ENCODE results near the gene ANKRD11. TPM values are rescaled to one million over a fixed set of nuclear protein-coding genes. Genes with fewer than 3 reads are reported as not detected.

The ANKRD11 gene
- total RNA-seq, 1 experiment from 2014 or later = 266 TPM

DNA sequence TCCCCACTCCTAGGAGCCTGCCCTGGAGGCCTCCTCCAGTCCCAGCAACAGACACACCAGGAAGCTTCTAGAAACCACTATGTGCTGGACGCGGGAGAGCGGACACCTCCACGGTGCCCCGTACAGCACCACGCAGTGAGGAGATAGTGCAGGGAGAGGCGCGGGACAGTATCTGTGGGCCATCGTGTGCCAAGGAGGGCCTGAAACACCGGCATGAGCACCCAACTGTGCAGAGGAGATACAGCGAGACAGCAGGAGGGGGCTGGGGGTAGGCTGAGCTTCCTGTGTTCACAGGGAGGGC is 215.1 kb downstream of the ANKRD11 start (continued):
- TF ChIP-seq, protein P1, sequence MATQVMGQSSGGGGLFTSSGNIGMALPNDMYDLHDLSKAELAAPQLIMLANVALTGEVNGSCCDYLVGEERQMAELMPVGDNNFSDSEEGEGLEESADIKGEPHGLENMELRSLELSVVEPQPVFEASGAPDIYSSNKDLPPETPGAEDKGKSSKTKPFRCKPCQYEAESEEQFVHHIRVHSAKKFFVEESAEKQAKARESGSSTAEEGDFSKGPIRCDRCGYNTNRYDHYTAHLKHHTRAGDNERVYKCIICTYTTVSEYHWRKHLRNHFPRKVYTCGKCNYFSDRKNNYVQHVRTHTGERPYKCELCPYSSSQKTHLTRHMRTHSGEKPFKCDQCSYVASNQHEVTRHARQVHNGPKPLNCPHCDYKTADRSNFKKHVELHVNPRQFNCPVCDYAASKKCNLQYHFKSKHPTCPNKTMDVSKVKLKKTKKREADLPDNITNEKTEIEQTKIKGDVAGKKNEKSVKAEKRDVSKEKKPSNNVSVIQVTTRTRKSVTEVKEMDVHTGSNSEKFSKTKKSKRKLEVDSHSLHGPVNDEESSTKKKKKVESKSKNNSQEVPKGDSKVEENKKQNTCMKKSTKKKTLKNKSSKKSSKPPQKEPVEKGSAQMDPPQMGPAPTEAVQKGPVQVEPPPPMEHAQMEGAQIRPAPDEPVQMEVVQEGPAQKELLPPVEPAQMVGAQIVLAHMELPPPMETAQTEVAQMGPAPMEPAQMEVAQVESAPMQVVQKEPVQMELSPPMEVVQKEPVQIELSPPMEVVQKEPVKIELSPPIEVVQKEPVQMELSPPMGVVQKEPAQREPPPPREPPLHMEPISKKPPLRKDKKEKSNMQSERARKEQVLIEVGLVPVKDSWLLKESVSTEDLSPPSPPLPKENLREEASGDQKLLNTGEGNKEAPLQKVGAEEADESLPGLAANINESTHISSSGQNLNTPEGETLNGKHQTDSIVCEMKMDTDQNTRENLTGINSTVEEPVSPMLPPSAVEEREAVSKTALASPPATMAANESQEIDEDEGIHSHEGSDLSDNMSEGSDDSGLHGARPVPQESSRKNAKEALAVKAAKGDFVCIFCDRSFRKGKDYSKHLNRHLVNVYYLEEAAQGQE (IDR thresholded peaks at IDR 0.05; ENCODE audit: low read depth) = no peak
- no peak for TF ChIP-seq FOSL1 (IDR thresholded peaks at IDR 0.05; ENCODE audit: low read depth)
- no peak for TF ChIP-seq EZH2phosphoT487 (IDR thresholded peaks at IDR 0.05; ENCODE audit: borderline replicate concordance)
- TF ChIP-seq SP1 (IDR thresholded peaks at IDR 0.05; ENCODE audit: low read depth) = no peak
- no peak for TF ChIP-seq EGR1 (IDR thresholded peaks at IDR 0.05; ENCODE audit: low read depth)

DNA sequence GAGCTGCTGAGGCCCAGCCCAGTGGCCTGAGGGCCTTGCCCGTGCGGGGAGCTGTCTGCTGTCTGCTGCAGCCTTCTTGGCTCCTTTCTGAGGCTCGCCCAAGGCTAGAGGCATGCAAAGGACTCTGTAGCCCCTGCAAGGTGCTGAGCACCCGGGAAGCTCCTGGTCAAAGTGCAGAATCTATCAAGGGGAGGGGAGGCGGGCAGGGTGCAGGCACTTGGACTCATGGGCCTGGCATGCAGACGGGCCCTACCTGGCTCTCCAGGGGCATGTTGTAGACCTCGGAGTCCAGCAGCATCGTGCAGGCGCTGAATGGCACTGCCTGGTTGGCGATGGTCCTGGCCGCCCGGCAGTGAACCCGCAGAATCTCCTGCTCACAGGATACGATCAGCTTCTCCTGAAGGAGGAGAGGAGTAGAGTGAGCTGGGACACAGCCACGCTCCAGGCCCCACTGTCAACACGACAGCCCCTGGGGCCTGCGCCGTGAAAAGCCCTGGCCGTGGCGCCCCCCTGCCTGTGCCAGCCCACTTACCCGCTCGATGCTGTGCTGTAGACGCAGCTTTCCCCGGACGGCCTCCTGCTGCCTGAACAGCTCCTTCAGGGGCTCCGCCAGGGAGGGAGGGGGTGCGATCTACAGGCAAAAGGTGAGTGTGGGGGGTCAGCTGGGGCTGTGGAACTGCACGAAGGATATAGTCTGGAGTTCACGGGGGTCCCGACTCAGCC is 215.6 kb downstream of the ANKRD11 start:
- no peaks in the 10 kb centered on the region for H4K20me1 ChIP-seq (ENCODE audit: insufficient read depth)
- no peaks in the 10 kb centered on the region for H3K27me3 ChIP-seq (ENCODE audit: insufficient read depth, low read length)
- no peak overlapping the region for H3K9ac ChIP-seq (ENCODE audit: low read length)
- H3K4me3 ChIP-seq (replicated peaks in 1 of 2; ENCODE audit: low read depth in 1 of 2, low read length in 2 of 2) = no peak overlapping the region
- ChIA-PET RAD21 (ENCODE audit: low non-redundant PET in 1 of 2, low total read pairs in 2 of 2, uncharacterized antibody in 2 of 2, unreplicated experiment in 2 of 2) (no interaction called here), CTCF (no interaction called here), POLR2A (no interaction called here)
- intact Hi-C loops (cut with micrococcal nuclease) = no loop called here
- peaks cover 0 to 9% of the 10 kb centered on the region in 2 experiments; a peak in 3 of 4 replicates for H3K4me1 ChIP-seq (ENCODE audit: control insufficient read depth in 1 of 2, insufficient read depth in 2 of 2, low read length in 2 of 2)
- peak overlapping the region; percentile 10; the same call in 1 of the 2 replicates for H3K27ac ChIP-seq (ENCODE audit: low read depth, low read length)
- no peak overlapping the region for H3K4me2 ChIP-seq (ENCODE audit: low read length)
- ATAC-seq (no peak), DNase-seq (ENCODE audit: low read depth, low spot score) (no peak)
- no peaks in the 10 kb centered on the region for H3K9me3 ChIP-seq (ENCODE audit: control insufficient read depth in 1 of 2, insufficient read depth in 1 of 2, low read depth in 1 of 2, low read length in 2 of 2)
- TF ChIP-seq, protein P2, sequence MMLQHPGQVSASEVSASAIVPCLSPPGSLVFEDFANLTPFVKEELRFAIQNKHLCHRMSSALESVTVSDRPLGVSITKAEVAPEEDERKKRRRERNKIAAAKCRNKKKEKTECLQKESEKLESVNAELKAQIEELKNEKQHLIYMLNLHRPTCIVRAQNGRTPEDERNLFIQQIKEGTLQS (IDR thresholded peaks at IDR 0.05) = no peak
- TF ChIP-seq SRF (IDR thresholded peaks at IDR 0.05; ENCODE audit: low read depth) (no peak), YY1 (IDR thresholded peaks at IDR 0.05; ENCODE audit: extremely low read depth, insufficient replicate concordance, low read depth, low read length) (no peak), ZFX (IDR thresholded peaks at IDR 0.05) (no peak), FOSL1 (IDR thresholded peaks at IDR 0.05; ENCODE audit: low read depth) (no peak), POLR2AphosphoS5 (IDR thresholded peaks at IDR 0.05; ENCODE audit: low read depth, low read length) (no peak), EZH2 (IDR thresholded peaks at IDR 0.05) (no peak), CEBPB (IDR thresholded peaks at IDR 0.05; ENCODE audit: low read depth) (no peak), ELF1 (IDR thresholded peaks at IDR 0.05; ENCODE audit: borderline replicate concordance, low read depth) (no peak), JUND (IDR thresholded peaks at IDR 0.05) (no peak), SP1 (IDR thresholded peaks at IDR 0.05; ENCODE audit: low read depth) (no peak)
- TF ChIP-seq, protein P3, sequence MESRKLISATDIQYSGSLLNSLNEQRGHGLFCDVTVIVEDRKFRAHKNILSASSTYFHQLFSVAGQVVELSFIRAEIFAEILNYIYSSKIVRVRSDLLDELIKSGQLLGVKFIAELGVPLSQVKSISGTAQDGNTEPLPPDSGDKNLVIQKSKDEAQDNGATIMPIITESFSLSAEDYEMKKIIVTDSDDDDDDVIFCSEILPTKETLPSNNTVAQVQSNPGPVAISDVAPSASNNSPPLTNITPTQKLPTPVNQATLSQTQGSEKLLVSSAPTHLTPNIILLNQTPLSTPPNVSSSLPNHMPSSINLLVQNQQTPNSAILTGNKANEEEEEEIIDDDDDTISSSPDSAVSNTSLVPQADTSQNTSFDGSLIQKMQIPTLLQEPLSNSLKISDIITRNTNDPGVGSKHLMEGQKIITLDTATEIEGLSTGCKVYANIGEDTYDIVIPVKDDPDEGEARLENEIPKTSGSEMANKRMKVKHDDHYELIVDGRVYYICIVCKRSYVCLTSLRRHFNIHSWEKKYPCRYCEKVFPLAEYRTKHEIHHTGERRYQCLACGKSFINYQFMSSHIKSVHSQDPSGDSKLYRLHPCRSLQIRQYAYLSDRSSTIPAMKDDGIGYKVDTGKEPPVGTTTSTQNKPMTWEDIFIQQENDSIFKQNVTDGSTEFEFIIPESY (IDR thresholded peaks at IDR 0.05; ENCODE audit: extremely low read depth, insufficient replicate concordance, low read length) = no peak
- TF ChIP-seq, protein P4, sequence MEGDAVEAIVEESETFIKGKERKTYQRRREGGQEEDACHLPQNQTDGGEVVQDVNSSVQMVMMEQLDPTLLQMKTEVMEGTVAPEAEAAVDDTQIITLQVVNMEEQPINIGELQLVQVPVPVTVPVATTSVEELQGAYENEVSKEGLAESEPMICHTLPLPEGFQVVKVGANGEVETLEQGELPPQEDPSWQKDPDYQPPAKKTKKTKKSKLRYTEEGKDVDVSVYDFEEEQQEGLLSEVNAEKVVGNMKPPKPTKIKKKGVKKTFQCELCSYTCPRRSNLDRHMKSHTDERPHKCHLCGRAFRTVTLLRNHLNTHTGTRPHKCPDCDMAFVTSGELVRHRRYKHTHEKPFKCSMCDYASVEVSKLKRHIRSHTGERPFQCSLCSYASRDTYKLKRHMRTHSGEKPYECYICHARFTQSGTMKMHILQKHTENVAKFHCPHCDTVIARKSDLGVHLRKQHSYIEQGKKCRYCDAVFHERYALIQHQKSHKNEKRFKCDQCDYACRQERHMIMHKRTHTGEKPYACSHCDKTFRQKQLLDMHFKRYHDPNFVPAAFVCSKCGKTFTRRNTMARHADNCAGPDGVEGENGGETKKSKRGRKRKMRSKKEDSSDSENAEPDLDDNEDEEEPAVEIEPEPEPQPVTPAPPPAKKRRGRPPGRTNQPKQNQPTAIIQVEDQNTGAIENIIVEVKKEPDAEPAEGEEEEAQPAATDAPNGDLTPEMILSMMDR (IDR thresholded peaks at IDR 0.05 in 2 of 3, conservative IDR thresholded peaks at IDR 0.05 in 1 of 3; ENCODE audit: borderline replicate concordance in 1 of 3, insufficient read depth in 1 of 3, low read depth in 2 of 3, low read length in 2 of 3) = no peak
- H3K36me3 ChIP-seq (ENCODE audit: control insufficient read depth in 1 of 2, insufficient read depth in 2 of 2, low read length in 2 of 2) = peaks cover 42 to 65% of the 10 kb centered on the region in 2 experiments; a peak in 3 of 4 replicates
- no peak overlapping the region for H2AFZ ChIP-seq (ENCODE audit: low read depth, low read length, poor library complexity, severe bottlenecking)
- peaks cover 37% of the 10 kb centered on the region; the same call in 1 of the 2 replicates for H3K79me2 ChIP-seq (ENCODE audit: insufficient read depth, low read length)
- BruUV-seq (replicated peaks) = no TSS peak
- H3K9me2 ChIP-seq (ENCODE audit: insufficient read depth) = no peaks in the 10 kb centered on the region

All from HCT116 (cell line).